Endothelial cell of umbilical vein (primary cell): Measurements from ENCODE around the gene ECHDC1. TPM values are rescaled to one million over a fixed set of nuclear protein-coding genes. Genes with fewer than 3 reads are reported as not detected.
"Not testable (repeated sequence)": the region's sequence is repeated elsewhere in the genome, so short reads cannot be mapped to it uniquely, and the experiment has no call there.

Experiments used
- BruUV-seq: library from RNA; stranded (reverse); fragments of 400-500 nt; replicated peaks from 2 replicates; lab custom pipeline; 2021; lab: Mats Ljungman, UMichigan
- CTCF ChIA-PET: fragments of 300-600, 350-600 bp; sonication (Branson Sonifier 250); formaldehyde crosslinking; loops from one replicate; lab custom pipeline; 2021; ENCODE audit warnings: antibody characterized with exemption, inconsistent platforms; lab: Charles Lee
- POLR2A ChIA-PET: fragments of 300-600, 350-600 bp; sonication (Branson Sonifier 250); formaldehyde crosslinking; loops from one replicate; lab custom pipeline; 2021; ENCODE audit warnings: antibody characterized with exemption, inconsistent platforms; lab: Charles Lee
- DNase-seq: peaks from one replicate; pipeline ENCODE4 v3.0.0-alpha.2; 2011; ENCODE audit warnings: low read depth, low spot score
- FAIRE-seq: peaks from 2 replicates; lab custom pipeline; 2011; peaks lifted over from hg19 to GRCh38; lab: Jason Lieb, UNC
- H2AFZ ChIP-seq: 2 replicates; pipeline ENCODE4 v1.6.0; 2012; ENCODE audit warnings: low read depth, low read length, control low read depth, inconsistent platforms
- H3K27ac ChIP-seq: 2 replicates; pipeline ENCODE4 v1.5.1; 2011; ENCODE audit warnings: low read depth, mild to moderate bottlenecking, control low read depth, low read length, moderate library complexity; ENCODE audit not compliant: insufficient read depth
- H3K27me3 ChIP-seq, 2 experiments: 2 replicates each; pipeline versions ENCODE4 v1.6.0 to v1.6.1; 2011; ENCODE audit warnings: low read length in 2 of 2, mixed read lengths in 1 of 2; ENCODE audit not compliant: control insufficient read depth in 2 of 2, insufficient read depth in 2 of 2
- H3K36me3 ChIP-seq, 2 experiments: 2 replicates in 1 of 2; 3 replicates in 1 of 2; pipeline ENCODE4 v1.5.1; 2011; ENCODE audit warnings: low read length in 2 of 2, mild to moderate bottlenecking in 1 of 2, moderate library complexity in 1 of 2; ENCODE audit not compliant: control insufficient read depth in 2 of 2, insufficient read depth in 2 of 2; ENCODE audit errors: extremely low read depth in 1 of 2
- H3K4me1 ChIP-seq: 3 replicates; pipeline ENCODE4 v1.5.1; 2011; ENCODE audit warnings: mild to moderate bottlenecking, low read length; ENCODE audit not compliant: control insufficient read depth, insufficient read depth; ENCODE audit errors: extremely low read depth
- H3K4me2 ChIP-seq: 2 replicates; pipeline ENCODE4 v1.6.1; 2011; ENCODE audit warnings: low read length, control low read depth, mixed read lengths; ENCODE audit not compliant: insufficient read depth
- H3K4me3 ChIP-seq, 3 experiments: fragments of 200-600 bp in 1 of 3; sonication (generic), shearing (Covaris generic) in 1 of 3; replicated peaks in 1 of 3; 2 replicates each; pipeline ENCODE4 v1.5.1; 2011 to 2016; ENCODE audit warnings: control low read depth in 3 of 3, low read length in 3 of 3, mild to moderate bottlenecking in 2 of 3, inconsistent platforms in 1 of 3, low read depth in 1 of 3, moderate library complexity in 1 of 3; ENCODE audit not compliant: insufficient read depth in 1 of 3
- H3K79me2 ChIP-seq: 2 replicates; pipeline ENCODE4 v1.6.0; 2012; ENCODE audit warnings: low read length, inconsistent platforms; ENCODE audit not compliant: control insufficient read depth, insufficient read depth
- H3K9ac ChIP-seq: replicated peaks from 2 replicates; pipeline ENCODE3; 2011; ENCODE audit warnings: low read length, control low read depth; ENCODE audit not compliant: insufficient read depth; ENCODE audit errors: extremely low read depth
- H3K9me1 ChIP-seq: replicated peaks from 3 replicates; pipeline ENCODE4 v1.6.0; 2011; ENCODE audit warnings: mild to moderate bottlenecking, low read length; ENCODE audit not compliant: control insufficient read depth, insufficient read depth; ENCODE audit errors: extremely low read depth
- H3K9me3 ChIP-seq: replicated peaks from 2 replicates; pipeline ENCODE4 v1.5.1; 2012; ENCODE audit warnings: low read length, inconsistent platforms; ENCODE audit not compliant: control insufficient read depth, insufficient read depth
- H4K20me1 ChIP-seq: replicated peaks from 2 replicates; pipeline ENCODE3; 2011; ENCODE audit warnings: mild to moderate bottlenecking, low read length; ENCODE audit not compliant: control insufficient read depth, insufficient read depth; ENCODE audit errors: extremely low read depth
- FOS ChIP-seq: IDR thresholded peaks from 2 replicates; pipeline ENCODE4 v1.6.1; 2011; ENCODE audit warnings: mild to moderate bottlenecking, low read length, moderate library complexity, borderline replicate concordance; ENCODE audit not compliant: insufficient read depth
- GATA2 ChIP-seq: IDR thresholded peaks from 2 replicates; pipeline ENCODE4 v1.7.0; 2011; ENCODE audit warnings: low read depth, mild to moderate bottlenecking, moderate library complexity, mixed read lengths, low read length; ENCODE audit not compliant: insufficient read length, insufficient read depth
- POLR2A ChIP-seq: IDR thresholded peaks from 2 replicates; pipeline ENCODE4 v1.6.1; 2012; ENCODE audit warnings: low read depth, mild to moderate bottlenecking, control low read depth, low read length
- POLR2AphosphoS5 ChIP-seq: IDR thresholded peaks from 2 replicates; pipeline ENCODE4 v1.6.1; 2012; ENCODE audit warnings: low read depth, mild to moderate bottlenecking, control low read depth, low read length, moderate library complexity; ENCODE audit not compliant: insufficient read depth
- dilution Hi-C: fragments of 300-500 bp; cut with MboI; formaldehyde crosslinking; loops from one replicate; pipeline ENCODE4 v1.15.0; 2019; ENCODE audit warnings: low sequenced_read_pairs; ENCODE audit not compliant: extremely low pct_ligation_motif_present
- intact Hi-C: fragments of 100-400 bp; cut with micrococcal nuclease; formaldehyde crosslinking; loops from one replicate; pipeline ENCODE4 v1.10.0; 2022
- polyA plus RNA-seq, 4 experiments: library from polyadenylated mRNA; depleted of rRNA in 3 of 4; stranded (reverse) in 3 of 4; unstranded in 1 of 4; fragments of >200 nt; gene quantifications; 2 replicates each; pipeline versions ENCODE4 v1.2.1 to v1.2.3, GENCODE V29; 2011 to 2012; ENCODE audit warnings: missing spikeins in 1 of 4
- total RNA-seq: library from RNA; stranded (reverse); gene quantifications from 2 replicates; pipeline ENCODE4 v1.2.3, GENCODE V29; 2021
- TF ChIP-seq, protein P1 (sequence below): IDR thresholded peaks from 2 replicates; pipeline ENCODE4 v1.6.1; 2011; ENCODE audit not compliant: insufficient read depth, insufficient read length

The ECHDC1 gene
- total and polyA plus RNA-seq, 2 donors (not counting 3 experiments of a cell fraction or from before 2014, with no cell fraction given) = 8.1 to 36.8 TPM

DNA sequence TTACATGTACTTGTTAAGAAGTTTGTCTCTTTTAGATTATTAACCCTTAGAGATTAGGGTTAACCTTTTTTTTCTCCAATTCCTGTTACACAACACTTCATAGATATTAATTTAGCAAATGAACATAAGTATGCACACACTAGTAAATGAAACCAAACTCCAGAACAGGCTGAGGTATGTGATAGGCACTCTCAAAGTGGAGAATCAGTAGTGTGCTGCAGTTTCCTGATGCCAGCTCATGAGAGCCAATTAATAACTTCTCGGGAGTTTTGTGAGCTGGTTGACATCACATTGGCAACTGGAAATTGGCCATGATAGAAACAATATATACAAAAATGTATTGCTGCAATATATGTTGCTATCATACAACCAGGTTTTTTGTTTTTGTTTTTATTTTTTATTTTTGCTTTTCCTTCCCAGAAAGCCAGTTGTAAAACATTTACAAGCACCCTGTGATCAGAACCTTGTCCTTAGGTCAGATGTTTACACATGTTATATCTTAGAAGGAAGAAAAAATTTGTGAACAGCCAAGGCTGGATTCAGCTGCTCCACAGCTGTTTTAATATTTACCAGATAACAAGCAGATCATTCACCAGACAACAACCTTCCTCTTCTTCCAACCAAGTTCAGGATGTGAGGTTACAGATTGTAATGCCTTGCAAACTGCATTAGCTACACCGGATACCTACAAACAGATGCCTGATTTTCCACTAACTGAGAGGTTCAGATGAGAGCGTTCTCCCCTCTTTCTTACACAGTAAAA, 42.4 kb upstream of the ECHDC1 start:
- no peak overlapping the region for H2AFZ ChIP-seq
- H3K27ac ChIP-seq = no peak overlapping the region
- no peaks in the 10 kb centered on the region for H3K9me3 ChIP-seq
- H3K79me2 ChIP-seq = no peaks in the 10 kb centered on the region
- no peak overlapping the region for H3K9ac ChIP-seq
- H3K4me1 ChIP-seq = no peaks in the 10 kb centered on the region
- no peaks in the 10 kb centered on the region for H3K9me1 ChIP-seq
- POLR2A ChIA-PET = no interaction called here
- intact Hi-C loops (no loop called here), dilution Hi-C loops (no loop called here)
- no peaks in the 10 kb centered on the region for H3K36me3 ChIP-seq
- H3K4me2 ChIP-seq = no peak overlapping the region
- H4K20me1 ChIP-seq = no peaks in the 10 kb centered on the region
- no peak for TF ChIP-seq POLR2AphosphoS5
- TF ChIP-seq POLR2A = no peak
- no peak for TF ChIP-seq GATA2
- no peak for TF ChIP-seq FOS
- TF ChIP-seq, protein P1, sequence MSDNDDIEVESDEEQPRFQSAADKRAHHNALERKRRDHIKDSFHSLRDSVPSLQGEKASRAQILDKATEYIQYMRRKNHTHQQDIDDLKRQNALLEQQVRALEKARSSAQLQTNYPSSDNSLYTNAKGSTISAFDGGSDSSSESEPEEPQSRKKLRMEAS = no peak
- CTCF ChIA-PET = no interaction called here
- no TSS peak for BruUV-seq
- FAIRE-seq (no peak), DNase-seq (no peak)
- H3K27me3 ChIP-seq = no peaks in the 10 kb centered on the region
- no peak overlapping the region for H3K4me3 ChIP-seq

DNA sequence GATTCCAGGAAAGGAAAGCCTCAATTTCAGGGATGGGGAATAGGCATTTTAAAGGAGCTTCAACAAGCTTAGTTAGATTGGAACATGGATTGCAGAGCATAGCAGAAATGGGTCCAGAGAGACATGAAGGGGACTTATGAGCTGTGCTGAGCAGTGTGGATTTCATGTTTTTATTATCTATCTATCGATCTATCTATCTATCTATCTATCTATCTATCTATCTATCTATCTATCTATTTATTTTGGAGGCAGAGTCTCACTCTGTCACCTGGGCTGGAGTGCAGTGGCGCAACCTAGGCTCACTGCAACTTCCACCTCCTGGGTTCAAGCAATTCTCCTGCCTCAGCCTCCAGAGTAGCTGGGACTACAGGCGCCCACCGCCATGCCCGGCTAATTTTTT, 41.4 kb upstream of the ECHDC1 start:
- POLR2A ChIA-PET, H3K4me1 ChIP-seq, H3K9me3 ChIP-seq, H4K20me1 ChIP-seq, H3K4me2 ChIP-seq, H3K4me3 ChIP-seq, CTCF ChIA-PET, FAIRE-seq, H3K27me3 ChIP-seq, H3K27ac ChIP-seq, H3K79me2 ChIP-seq, intact Hi-C loops, H3K9ac ChIP-seq, DNase-seq, BruUV-seq, H2AFZ ChIP-seq, dilution Hi-C loops, H3K9me1 ChIP-seq, H3K36me3 ChIP-seq: not testable (repeated sequence)
